ENCODE data around the gene CTIF.

DNA sequence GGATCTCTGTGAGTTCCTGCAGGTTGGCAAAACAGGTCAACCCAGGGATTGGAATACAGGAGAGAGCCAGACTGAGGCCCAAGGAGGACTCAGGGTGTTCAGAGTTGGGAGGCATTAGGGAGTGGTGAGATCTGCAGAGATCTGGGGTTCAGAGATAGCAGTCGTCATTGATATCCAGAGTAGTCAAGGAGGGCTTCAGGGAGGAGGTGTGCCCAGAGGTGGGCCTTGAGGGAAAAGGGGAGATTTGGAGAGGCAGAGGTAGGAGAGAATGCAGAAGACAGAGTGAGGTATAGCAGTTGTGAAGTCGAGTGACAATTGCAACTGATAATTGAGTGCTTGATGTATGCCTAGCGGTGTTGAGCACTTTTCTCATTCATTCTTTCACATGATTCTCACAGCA lies 70.3 kb downstream of the CTIF start:
- TF ChIP-seq, protein P1, sequence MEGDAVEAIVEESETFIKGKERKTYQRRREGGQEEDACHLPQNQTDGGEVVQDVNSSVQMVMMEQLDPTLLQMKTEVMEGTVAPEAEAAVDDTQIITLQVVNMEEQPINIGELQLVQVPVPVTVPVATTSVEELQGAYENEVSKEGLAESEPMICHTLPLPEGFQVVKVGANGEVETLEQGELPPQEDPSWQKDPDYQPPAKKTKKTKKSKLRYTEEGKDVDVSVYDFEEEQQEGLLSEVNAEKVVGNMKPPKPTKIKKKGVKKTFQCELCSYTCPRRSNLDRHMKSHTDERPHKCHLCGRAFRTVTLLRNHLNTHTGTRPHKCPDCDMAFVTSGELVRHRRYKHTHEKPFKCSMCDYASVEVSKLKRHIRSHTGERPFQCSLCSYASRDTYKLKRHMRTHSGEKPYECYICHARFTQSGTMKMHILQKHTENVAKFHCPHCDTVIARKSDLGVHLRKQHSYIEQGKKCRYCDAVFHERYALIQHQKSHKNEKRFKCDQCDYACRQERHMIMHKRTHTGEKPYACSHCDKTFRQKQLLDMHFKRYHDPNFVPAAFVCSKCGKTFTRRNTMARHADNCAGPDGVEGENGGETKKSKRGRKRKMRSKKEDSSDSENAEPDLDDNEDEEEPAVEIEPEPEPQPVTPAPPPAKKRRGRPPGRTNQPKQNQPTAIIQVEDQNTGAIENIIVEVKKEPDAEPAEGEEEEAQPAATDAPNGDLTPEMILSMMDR (IDR thresholded peaks at IDR 0.05): no peak
- no peak for TF ChIP-seq POLR2AphosphoS5 (IDR thresholded peaks at IDR 0.05)

Data from transverse colon (tissue), 4 donors.